H9 (cell line): Measurements from ENCODE around the gene RAD54L. TPM values are rescaled to one million over a fixed set of nuclear protein-coding genes. Genes with fewer than 3 reads are reported as not detected.

ENCODE experiments used
- DNase-seq: peaks from one replicate; pipeline ENCODE4 v3.0.0-alpha.2; 2017
- H2AFZ ChIP-seq: one replicate; pipeline ENCODE4 v1.6.1; 2013; ENCODE audit warnings: mild to moderate bottlenecking, low read length, control low read depth, moderate library complexity
- H2AK5ac ChIP-seq: 2 replicates; pipeline ENCODE4 v1.6.1; 2013; ENCODE audit warnings: low read length, control low read depth, mixed read lengths; ENCODE audit not compliant: insufficient read length
- H2BK120ac ChIP-seq: one replicate; pipeline ENCODE4 v1.6.1; 2013; ENCODE audit warnings: low read depth, mild to moderate bottlenecking, low read length, control low read depth, inconsistent platforms; ENCODE audit not compliant: poor library complexity, severe bottlenecking
- H2BK12ac ChIP-seq: 2 replicates; pipeline ENCODE4 v1.6.1; 2013; ENCODE audit warnings: low read length, control low read depth, mixed read lengths, low read depth; ENCODE audit not compliant: insufficient read length
- H2BK15ac ChIP-seq: 2 replicates; pipeline ENCODE4 v1.6.1; 2013; ENCODE audit warnings: low read depth, low read length, control low read depth
- H2BK20ac ChIP-seq: one replicate; pipeline ENCODE4 v1.6.1; 2013; ENCODE audit warnings: low read depth, mild to moderate bottlenecking, low read length, control low read depth, inconsistent platforms; ENCODE audit not compliant: poor library complexity, severe bottlenecking
- H2BK5ac ChIP-seq: 2 replicates; pipeline ENCODE4 v1.6.1; 2013; ENCODE audit warnings: low read length, control low read depth, mixed read lengths; ENCODE audit not compliant: insufficient read length
- H3K14ac ChIP-seq: 2 replicates; pipeline ENCODE4 v1.6.1; 2013; ENCODE audit warnings: low read length, control low read depth; ENCODE audit not compliant: insufficient read depth
- H3K18ac ChIP-seq: 2 replicates; pipeline ENCODE4 v1.6.1; 2013; ENCODE audit warnings: low read depth, mild to moderate bottlenecking, mixed read lengths, low read length, control low read depth; ENCODE audit not compliant: insufficient read length
- H3K23ac ChIP-seq: 2 replicates; pipeline ENCODE4 v1.6.1; 2013; ENCODE audit warnings: low read length, control low read depth, mixed read lengths, low read depth; ENCODE audit not compliant: insufficient read length
- H3K23me2 ChIP-seq: 2 replicates; pipeline ENCODE4 v1.6.1; 2013; ENCODE audit warnings: low read depth, mild to moderate bottlenecking, mixed read lengths, low read length, control low read depth; ENCODE audit not compliant: insufficient read length, poor library complexity, severe bottlenecking
- H3K27ac ChIP-seq: 2 replicates; pipeline ENCODE4 v1.5.1; 2013; ENCODE audit warnings: low read length, control low read depth, mixed read lengths, low read depth; ENCODE audit not compliant: insufficient read length
- H3K27me3 ChIP-seq: 2 replicates; pipeline ENCODE4 v1.6.1; 2013; ENCODE audit warnings: low read length, control low read depth, inconsistent platforms; ENCODE audit not compliant: insufficient read depth
- H3K4ac ChIP-seq: 2 replicates; pipeline ENCODE4 v1.6.1; 2013; ENCODE audit warnings: low read depth, mild to moderate bottlenecking, control low read depth, inconsistent platforms, low read length, moderate library complexity
- H3K4me1 ChIP-seq: 2 replicates; pipeline ENCODE4 v1.6.1; 2013; ENCODE audit warnings: low read length, control low read depth, inconsistent platforms; ENCODE audit not compliant: insufficient read depth
- H3K4me2 ChIP-seq: 2 replicates; pipeline ENCODE4 v1.6.1; 2013; ENCODE audit warnings: low read length, control low read depth, mixed read lengths; ENCODE audit not compliant: insufficient read length, insufficient read depth
- H3K56ac ChIP-seq: 2 replicates; pipeline ENCODE4 v1.6.1; 2013; ENCODE audit warnings: low read depth, mild to moderate bottlenecking, mixed read lengths, low read length, control low read depth; ENCODE audit not compliant: insufficient read length
- H3K79me1 ChIP-seq: 2 replicates; pipeline ENCODE4 v1.6.1; 2013; ENCODE audit warnings: low read depth, mild to moderate bottlenecking, moderate library complexity, low read length, control low read depth, inconsistent platforms; ENCODE audit not compliant: insufficient read depth, poor library complexity, severe bottlenecking
- H3K79me2 ChIP-seq: 2 replicates; pipeline ENCODE4 v1.6.1; 2013; ENCODE audit warnings: low read length, control low read depth, inconsistent platforms; ENCODE audit not compliant: insufficient read depth
- H3K9ac ChIP-seq: 2 replicates; pipeline ENCODE4 v1.6.1; 2013; ENCODE audit warnings: low read length, control low read depth, mixed read lengths; ENCODE audit not compliant: insufficient read length; ENCODE audit errors: extremely low read depth
- H3K9me3 ChIP-seq: one replicate; pipeline ENCODE4 v1.6.1; 2013; ENCODE audit warnings: low read depth, low read length, inconsistent platforms; ENCODE audit not compliant: control insufficient read depth
- H3T11ph ChIP-seq: one replicate; pipeline ENCODE4 v1.6.1; 2013; ENCODE audit warnings: mild to moderate bottlenecking, low read length, control low read depth, inconsistent platforms
- H4K20me1 ChIP-seq: one replicate; pipeline ENCODE4 v1.6.1; 2013; ENCODE audit not compliant: control insufficient read depth, insufficient read length, insufficient read depth
- H4K5ac ChIP-seq: 2 replicates; pipeline ENCODE4 v1.6.1; 2013; ENCODE audit warnings: low read depth, mild to moderate bottlenecking, mixed read lengths, low read length, control low read depth; ENCODE audit not compliant: insufficient read length
- H4K8ac ChIP-seq: replicated peaks from 2 replicates; pipeline ENCODE4 v1.6.1; 2013; ENCODE audit warnings: low read length, control low read depth, mixed read lengths, low read depth; ENCODE audit not compliant: insufficient read length
- H4K91ac ChIP-seq: 2 replicates; pipeline ENCODE4 v1.6.1; 2013; ENCODE audit warnings: low read depth, mild to moderate bottlenecking, moderate library complexity, mixed read lengths, low read length, control low read depth; ENCODE audit not compliant: insufficient read length
- H3K27ac Mint-ChIP-seq, 3 experiments: 2 replicates in 2 of 3; 3 replicates in 1 of 3; pipeline ENCODE4 v1.8.0; 2020 to 2021; ENCODE audit warnings: mixed read lengths in 3 of 3, mild to moderate bottlenecking in 1 of 3, moderate library complexity in 1 of 3
- H3K27me3 Mint-ChIP-seq: 2 replicates; pipeline ENCODE4 v1.8.0; 2021; ENCODE audit warnings: low read depth, mild to moderate bottlenecking, moderate library complexity, mixed read lengths
- H3K36me3 Mint-ChIP-seq, 3 experiments: 2 replicates in 2 of 3; 3 replicates in 1 of 3; pipeline ENCODE4 v1.8.0; 2020 to 2021; ENCODE audit warnings: low read depth in 3 of 3, mixed read lengths in 3 of 3; ENCODE audit not compliant: insufficient read depth in 1 of 3
- H3K4me1 Mint-ChIP-seq, 2 experiments: 2 replicates each; pipeline ENCODE4 v1.8.0; 2020; ENCODE audit warnings: mixed read lengths in 2 of 2
- H3K4me3 Mint-ChIP-seq, 2 experiments: 2 replicates in 1 of 2; 3 replicates in 1 of 2; pipeline ENCODE4 v1.8.0; 2020 to 2021; ENCODE audit warnings: mild to moderate bottlenecking in 2 of 2, mixed read lengths in 2 of 2, moderate library complexity in 1 of 2
- H3K9me3 Mint-ChIP-seq, 2 experiments: 2 replicates in 1 of 2; 3 replicates in 1 of 2; pipeline ENCODE4 v1.8.0; 2020; ENCODE audit warnings: mild to moderate bottlenecking in 2 of 2, mixed read lengths in 2 of 2, moderate library complexity in 1 of 2
- CTCF ChIP-seq: fragments of 200-600 bp; sonication (generic); conservative IDR thresholded peaks from 3 replicates; pipeline ENCODE4 v1.8.0; 2021; ENCODE audit warnings: antibody characterized with exemption, mild to moderate bottlenecking
- WGBS: extraction: QIAGEN DNeasy Blood & Tissue Kit; methylation state at CpG from one replicate; pipeline ENCODE4 v1.1.7; 2013; ENCODE audit warnings: missing lambda C conversion rate, low lambda C conversion rate, mixed read lengths; ENCODE audit not compliant: insufficient read length; ENCODE audit errors: extremely low coverage; 5-methylcytosine and 5-hydroxymethylcytosine counted together
- total RNA-seq: library from RNA; stranded (reverse); gene quantifications from 2 replicates; pipeline ENCODE4 v1.2.1, GENCODE V29; 2021

The RAD54L gene
- total RNA-seq, 1 experiment from 2014 or later = 43.4 TPM

DNA sequence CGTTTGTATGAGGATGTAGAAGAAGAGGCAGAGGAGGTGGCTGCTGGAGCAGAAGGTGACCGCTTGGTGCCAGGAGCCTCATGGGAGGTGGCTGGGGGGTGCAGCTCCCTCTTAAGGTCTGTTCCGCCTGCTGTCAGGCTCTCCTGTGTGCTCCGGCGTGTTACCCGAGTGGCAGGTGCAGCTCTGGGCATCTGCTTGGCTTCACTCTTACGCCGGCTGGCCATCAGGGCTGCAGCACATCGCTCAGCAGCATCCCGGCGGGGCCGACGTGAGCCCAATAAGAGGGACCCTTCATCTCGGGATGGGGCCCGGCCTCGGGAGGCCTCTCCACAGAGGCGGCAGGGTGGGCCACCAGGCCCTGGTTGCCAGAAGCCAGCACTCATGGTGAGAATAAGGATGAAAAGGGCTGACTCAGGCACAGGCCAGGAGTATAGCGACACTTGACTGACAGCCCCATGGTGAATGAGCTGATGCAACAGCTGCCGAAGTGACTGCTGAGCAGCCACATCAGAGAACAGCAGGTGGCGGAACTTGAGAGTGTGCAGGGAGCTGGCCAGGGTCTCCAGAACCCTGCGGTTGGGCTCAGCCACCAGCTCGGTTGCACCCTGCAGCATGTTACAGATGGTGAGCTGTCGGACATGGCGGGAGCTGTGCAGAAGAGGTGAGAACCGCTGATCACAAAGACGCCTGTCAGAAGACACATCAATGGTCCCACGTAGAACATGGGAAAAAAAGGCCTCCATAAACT lies 38.3 kb downstream of the RAD54L start:
- peaks cover 23 to 62% (median 59%) of the 10 kb centered on the region in 3 experiments; a peak in 6 of 7 replicates for H3K36me3 Mint-ChIP-seq
- no peak overlapping the region for H2AFZ ChIP-seq
- no peak overlapping the region for H3K4ac ChIP-seq
- peak; percentile 50 for DNase-seq
- no peak overlapping the region for H3K23ac ChIP-seq
- H4K8ac ChIP-seq = no peak overlapping the region
- no peak overlapping the region for H3K4me3 Mint-ChIP-seq
- no peak for TF ChIP-seq CTCF
- no peaks in the 10 kb centered on the region for H3K79me1 ChIP-seq
- no peak overlapping the region for H2AK5ac ChIP-seq
- H3K23me2 ChIP-seq = no peaks in the 10 kb centered on the region
- no peak overlapping the region for H3K18ac ChIP-seq
- H3K4me2 ChIP-seq = no peak overlapping the region
- no peak overlapping the region for H2BK20ac ChIP-seq
- no peak overlapping the region for H4K5ac ChIP-seq
- no CpG with 5 or more reads among the region's 27 CpGs for WGBS
- no peak overlapping the region for H2BK120ac ChIP-seq
- no peaks in the 10 kb centered on the region for H3K4me1 ChIP-seq
- H4K91ac ChIP-seq = peak overlapping the region; percentile 19
- no peaks in the 10 kb centered on the region for H3K79me2 ChIP-seq
- peak overlapping the region in 2 of 3 experiments; percentile 68 to 73; a peak in 3 of 7 replicates for H3K27ac Mint-ChIP-seq
- H3K14ac ChIP-seq = no peak overlapping the region
- H2BK5ac ChIP-seq = no peak overlapping the region
- H3K9ac ChIP-seq = no peak overlapping the region
- H3K27ac ChIP-seq = no peak overlapping the region
- no peaks in the 10 kb centered on the region for H4K20me1 ChIP-seq
- H3T11ph ChIP-seq = no peak overlapping the region
- H2BK12ac ChIP-seq = no peak overlapping the region
- H3K56ac ChIP-seq = no peak overlapping the region
- H3K27me3 Mint-ChIP-seq = no peaks in the 10 kb centered on the region; the same call in 1 of the 2 replicates
- H3K4me1 Mint-ChIP-seq = peaks cover 0 to 13% of the 10 kb centered on the region in 2 experiments; a peak in 2 of 4 replicates
- H2BK15ac ChIP-seq = no peak overlapping the region; the same call in 1 of the 2 replicates
- no peaks in the 10 kb centered on the region for H3K9me3 ChIP-seq
- H3K27me3 ChIP-seq = no peaks in the 10 kb centered on the region
- H3K9me3 Mint-ChIP-seq = no peaks in the 10 kb centered on the region
